Suprapubic skin (tissue), 4 donors: ENCODE data around the gene SLC12A5. TPM values are rescaled to one million over a fixed set of nuclear protein-coding genes. Genes with fewer than 3 reads are reported as not detected.

Experiments used
- DNase-seq, 2 donors: peaks; one replicate each; pipeline ENCODE4 v3.0.0-alpha.2; 2019; ENCODE audit warnings: low spot score in 2 of 2
- H3K27ac ChIP-seq: fragments of 200-600 bp; sonication (generic); one replicate; pipeline ENCODE4 v1.5.1; 2019
- H3K27me3 ChIP-seq: fragments of 200-600 bp; sonication (generic); one replicate; pipeline ENCODE4 v1.5.1; 2019
- H3K36me3 ChIP-seq: fragments of 200-600 bp; sonication (generic); one replicate; pipeline ENCODE4 v1.5.1; 2019
- H3K4me1 ChIP-seq: fragments of 200-600 bp; sonication (generic); one replicate; pipeline ENCODE4 v1.5.1; 2019
- H3K4me3 ChIP-seq: fragments of 200-600 bp; sonication (generic); one replicate; pipeline ENCODE4 v1.5.1; 2019; ENCODE audit warnings: mild to moderate bottlenecking
- H3K9me3 ChIP-seq: fragments of 200-600 bp; sonication (generic); one replicate; pipeline ENCODE4 v1.5.1; 2019
- EP300 ChIP-seq: sonication (generic); formaldehyde crosslinking; IDR thresholded peaks from one replicate; pipeline ENCODE4 v1.6.1; 2017; ENCODE audit warnings: antibody characterized with exemption
- POLR2A ChIP-seq, 2 donors: fragments of 450-650 bp; IDR thresholded peaks; one replicate each; pipeline ENCODE4 v1.6.1; 2017; ENCODE audit warnings: antibody characterized with exemption in 2 of 2, mild to moderate bottlenecking in 2 of 2, moderate library complexity in 2 of 2
- POLR2AphosphoS5 ChIP-seq, 3 donors: sonication (generic); formaldehyde crosslinking; IDR thresholded peaks; one replicate each; pipeline ENCODE4 v1.6.1; 2017; ENCODE audit warnings: antibody characterized with exemption in 3 of 3
- WGBS: methylation state at CpG from one replicate; pipeline ENCODE4 v1.1.5; 2018; 5-methylcytosine and 5-hydroxymethylcytosine counted together
- total RNA-seq, 4 donors: library from RNA; depleted of rRNA; stranded (reverse); fragments of >200 nt; gene quantifications; one replicate each; pipeline ENCODE4 v1.1.0, GENCODE V29; 2016
- TF ChIP-seq, protein P1 (sequence below), 2 donors: fragments of 200-600 bp in 1 of 2; fragments of 450-650 bp in 1 of 2; sonication (generic) in 1 of 2; IDR thresholded peaks; one replicate each; pipeline ENCODE4 v1.5.1; 2016 to 2019; ENCODE audit warnings: antibody characterized with exemption in 2 of 2, mild to moderate bottlenecking in 1 of 2, moderate library complexity in 1 of 2

Gene SLC12A5
- total RNA-seq, 4 donors from 2014 or later, result 0.40 TPM; not detected in 3

GRCh38 chr20:46013322-46013828, 15.6 kb upstream of the SLC12A5 start:
- no peaks in the 10 kb centered on the region for H3K36me3 ChIP-seq
- 18% methylated on average over 22 of the region's 29 CpGs for WGBS
- H3K4me1 ChIP-seq, result peaks cover 18% of the 10 kb centered on the region
- H3K27ac ChIP-seq, result no peak overlapping the region
- no peak for DNase-seq
- H3K4me3 ChIP-seq, result no peak overlapping the region
- TF ChIP-seq POLR2AphosphoS5 (IDR thresholded peaks at IDR 0.05), result no peak
- TF ChIP-seq, protein P1, sequence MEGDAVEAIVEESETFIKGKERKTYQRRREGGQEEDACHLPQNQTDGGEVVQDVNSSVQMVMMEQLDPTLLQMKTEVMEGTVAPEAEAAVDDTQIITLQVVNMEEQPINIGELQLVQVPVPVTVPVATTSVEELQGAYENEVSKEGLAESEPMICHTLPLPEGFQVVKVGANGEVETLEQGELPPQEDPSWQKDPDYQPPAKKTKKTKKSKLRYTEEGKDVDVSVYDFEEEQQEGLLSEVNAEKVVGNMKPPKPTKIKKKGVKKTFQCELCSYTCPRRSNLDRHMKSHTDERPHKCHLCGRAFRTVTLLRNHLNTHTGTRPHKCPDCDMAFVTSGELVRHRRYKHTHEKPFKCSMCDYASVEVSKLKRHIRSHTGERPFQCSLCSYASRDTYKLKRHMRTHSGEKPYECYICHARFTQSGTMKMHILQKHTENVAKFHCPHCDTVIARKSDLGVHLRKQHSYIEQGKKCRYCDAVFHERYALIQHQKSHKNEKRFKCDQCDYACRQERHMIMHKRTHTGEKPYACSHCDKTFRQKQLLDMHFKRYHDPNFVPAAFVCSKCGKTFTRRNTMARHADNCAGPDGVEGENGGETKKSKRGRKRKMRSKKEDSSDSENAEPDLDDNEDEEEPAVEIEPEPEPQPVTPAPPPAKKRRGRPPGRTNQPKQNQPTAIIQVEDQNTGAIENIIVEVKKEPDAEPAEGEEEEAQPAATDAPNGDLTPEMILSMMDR (IDR thresholded peaks at IDR 0.05), result no peak
- no peak for TF ChIP-seq POLR2A (IDR thresholded peaks at IDR 0.05)
- TF ChIP-seq EP300, result no peak
- H3K27me3 ChIP-seq, result peaks cover 80% of the 10 kb centered on the region
- H3K9me3 ChIP-seq, result no peaks in the 10 kb centered on the region

- Histone ChIP-seq H3K27ac (no peak overlapping the region), H3K27me3 (peaks cover 74% of the 10 kb centered on the region), H3K9me3 (no peaks in the 10 kb centered on the region), H3K4me1 (peaks cover 18% of the 10 kb centered on the region), H3K4me3 (no peak overlapping the region), H3K36me3 (no peaks in the 10 kb centered on the region)
- no peak for DNase-seq
- TF ChIP-seq, protein P1 (IDR thresholded peaks at IDR 0.05), result peak; percentile 30 to 90
- TF ChIP-seq POLR2A (IDR thresholded peaks at IDR 0.05), result no peak
- 1% methylated on average over 32 of the region's 67 CpGs for WGBS
Observed at GRCh38 chr20:46013829-46014516, 15.0 kb upstream of the SLC12A5 start.

DNA sequence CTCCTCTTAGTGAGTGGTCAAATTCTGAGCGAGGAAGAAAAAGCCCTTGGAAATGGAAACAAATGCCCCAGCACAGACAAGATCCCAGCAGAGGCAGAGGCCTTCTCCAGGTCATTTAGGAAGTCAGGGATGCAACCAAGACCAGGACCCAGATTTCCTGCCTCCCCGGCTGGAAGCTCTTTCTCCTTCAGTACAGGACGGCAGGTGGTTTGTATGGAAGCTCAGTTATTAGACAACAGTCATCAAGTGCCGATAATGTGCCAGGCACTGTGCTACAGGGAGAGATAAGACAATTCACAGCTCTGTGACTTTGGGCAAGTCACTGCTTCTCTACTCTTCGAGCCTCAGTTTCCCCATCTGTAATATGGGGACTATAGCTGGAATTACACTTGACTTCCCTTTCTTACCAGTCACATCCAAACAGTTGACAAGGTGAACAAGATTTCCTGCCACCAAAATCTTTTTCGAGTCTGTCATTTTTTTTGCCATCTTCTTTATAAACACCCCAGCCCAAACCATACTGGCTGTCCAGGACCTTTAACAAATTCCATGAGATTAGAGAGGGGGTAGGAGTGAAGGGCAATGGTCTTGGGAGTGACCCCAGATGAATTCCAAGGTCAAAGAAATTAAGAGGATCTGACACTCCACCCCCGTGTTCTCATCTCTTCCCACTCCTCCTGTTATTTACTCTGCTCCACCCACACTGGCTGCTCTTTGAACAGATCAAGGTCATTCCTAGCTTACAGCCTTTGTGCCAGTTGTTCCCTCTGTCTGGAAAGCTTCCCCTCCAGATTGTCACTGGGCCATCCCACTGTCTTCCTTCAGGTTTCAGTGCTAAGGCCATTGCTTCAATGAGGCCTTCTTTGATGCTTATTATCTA, 14.3 kb upstream of the SLC12A5 start:
- H3K36me3 ChIP-seq, result no peaks in the 10 kb centered on the region
- no peak overlapping the region for H3K4me3 ChIP-seq
- DNase-seq, result no peak
- H3K4me1 ChIP-seq, result peaks cover 18% of the 10 kb centered on the region
- no peak overlapping the region for H3K27ac ChIP-seq
- H3K27me3 ChIP-seq, result peaks cover 66% of the 10 kb centered on the region
- TF ChIP-seq, protein P1 (IDR thresholded peaks at IDR 0.05), result no peak
- TF ChIP-seq POLR2A (IDR thresholded peaks at IDR 0.05) (no peak), POLR2AphosphoS5 (IDR thresholded peaks at IDR 0.05) (no peak), EP300 (no peak)
- H3K9me3 ChIP-seq, result no peaks in the 10 kb centered on the region
- 63% methylated on average over 7 of the region's 7 CpGs for WGBS

DNA sequence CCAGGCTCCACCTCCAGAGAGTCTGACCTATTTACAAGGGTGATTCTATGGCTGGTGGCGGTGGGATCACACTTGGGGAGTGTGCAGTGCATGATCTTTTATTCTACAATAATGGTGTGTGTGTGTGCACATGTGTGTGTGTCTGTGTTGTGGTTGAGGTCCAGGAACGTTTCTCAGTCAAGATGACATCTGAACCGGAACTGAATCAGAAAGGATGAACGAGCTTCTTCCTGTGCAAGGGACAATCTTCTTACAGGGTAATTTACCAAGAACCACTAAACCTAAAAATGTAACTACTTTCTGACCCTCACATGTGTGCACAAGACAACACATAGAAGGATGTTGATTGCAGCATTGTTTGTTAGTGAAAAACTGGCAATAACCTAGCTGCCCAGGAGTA, 11.7 kb upstream of the SLC12A5 start:
- H3K9me3 ChIP-seq, result no peaks in the 10 kb centered on the region
- no peak overlapping the region for H3K27ac ChIP-seq
- DNase-seq, result no peak
- TF ChIP-seq POLR2AphosphoS5 (IDR thresholded peaks at IDR 0.05) (no peak), EP300 (no peak), POLR2A (IDR thresholded peaks at IDR 0.05) (no peak)
- TF ChIP-seq, protein P1 (IDR thresholded peaks at IDR 0.05), result no peak
- H3K36me3 ChIP-seq, result no peaks in the 10 kb centered on the region
- WGBS, result 70% methylated on average over 4 of the region's 4 CpGs
- H3K27me3 ChIP-seq, result peaks cover 65% of the 10 kb centered on the region
- H3K4me3 ChIP-seq, result no peak overlapping the region
- H3K4me1 ChIP-seq, result peaks cover 20% of the 10 kb centered on the region

- H3K36me3 ChIP-seq, result no peaks in the 10 kb centered on the region
- H3K4me1 ChIP-seq, result peaks cover 27% of the 10 kb centered on the region
- peaks cover 63% of the 10 kb centered on the region for H3K27me3 ChIP-seq
- WGBS, result 75% methylated on average over 4 of the region's 4 CpGs
- no peak for TF ChIP-seq EP300
- TF ChIP-seq POLR2A (IDR thresholded peaks at IDR 0.05), result no peak
- TF ChIP-seq, protein P1 (IDR thresholded peaks at IDR 0.05), result no peak
- no peak for TF ChIP-seq POLR2AphosphoS5 (IDR thresholded peaks at IDR 0.05)
- H3K27ac ChIP-seq, result no peak overlapping the region
- H3K9me3 ChIP-seq, result no peaks in the 10 kb centered on the region
- no peak overlapping the region for H3K4me3 ChIP-seq
- DNase-seq, result no peak
Observed at GRCh38 chr20:46018112-46018511, 10.9 kb upstream of the SLC12A5 start.
